ENCODE measurements around the gene TARS3. TPM values are rescaled to one million over a fixed set of nuclear protein-coding genes. Genes with fewer than 3 reads are reported as not detected.

TARS3 gene
- total and polyA plus RNA-seq, 10 donors = 5.0 to 31.0 (median 16.7) TPM

- H3K9me3 ChIP-seq = no peaks in the 10 kb centered on the region
- peaks cover 0 to 95% (median 29%) of the 10 kb centered on the region in 6 donors for H3K36me3 ChIP-seq
- TF ChIP-seq POLR2AphosphoS5 (IDR thresholded peaks at IDR 0.05) = no peak
- no peak for TF ChIP-seq POLR2A (IDR thresholded peaks at IDR 0.05)
- TF ChIP-seq CTCF (IDR thresholded peaks at IDR 0.05 in 8 of 11, conservative IDR thresholded peaks at IDR 0.05 in 3 of 11) = no peak
- H3K4me3 ChIP-seq = no peak overlapping the region
- H3K27me3 ChIP-seq (replicated peaks in 1 of 7) = no peaks in the 10 kb centered on the region
- intact Hi-C loops (cut with DNase I; ENCODE audit: low total_unique reads) = no loop called here
- no peaks in the 10 kb centered on the region for H3K4me1 ChIP-seq
- 70 to 91% (median 86%) methylated on average over 1 of the region's 1 CpG for WGBS, 5 donors
- no peak for DNase-seq
- H3K27ac ChIP-seq = no peak overlapping the region
Observed at GRCh38 chr15:101684384-101684783, 39.9 kb downstream of the TARS3 start.

- Histone ChIP-seq H3K27ac (no peak overlapping the region), H3K4me1 (no peaks in the 10 kb centered on the region), H3K36me3 (peaks cover 0 to 74% (median 29%) of the 10 kb centered on the region in 6 donors), H3K9me3 (no peaks in the 10 kb centered on the region), H3K4me3 (no peak overlapping the region), H3K27me3 (replicated peaks in 1 of 7) (no peaks in the 10 kb centered on the region)
- no peak for TF ChIP-seq CTCF (IDR thresholded peaks at IDR 0.05 in 8 of 11, conservative IDR thresholded peaks at IDR 0.05 in 3 of 11)
- no peak for TF ChIP-seq POLR2A (IDR thresholded peaks at IDR 0.05)
- no peak for TF ChIP-seq POLR2AphosphoS5 (IDR thresholded peaks at IDR 0.05)
- intact Hi-C loops (cut with DNase I; ENCODE audit: low total_unique reads) = no loop called here
- no peak for DNase-seq
- 78 to 98% (median 89%) methylated on average over 2 of the region's 2 CpGs for WGBS, 5 donors
Observed at GRCh38 chr15:101679806-101680205, 44.5 kb downstream of the TARS3 start.

GRCh38 chr15:101676921-101677329 lies 47.3 kb downstream of the TARS3 start:
- DNase-seq = no peak
- no peak for TF ChIP-seq POLR2A (IDR thresholded peaks at IDR 0.05)
- TF ChIP-seq POLR2AphosphoS5 (IDR thresholded peaks at IDR 0.05) = no peak
- TF ChIP-seq CTCF (IDR thresholded peaks at IDR 0.05 in 8 of 11, conservative IDR thresholded peaks at IDR 0.05 in 3 of 11) = no peak
- Histone ChIP-seq H3K4me3 (no peak overlapping the region), H3K4me1 (no peaks in the 10 kb centered on the region), H3K27ac (no peak overlapping the region), H3K36me3 (peaks cover 0 to 75% (median 36%) of the 10 kb centered on the region in 6 donors), H3K27me3 (replicated peaks in 1 of 7) (no peaks in the 10 kb centered on the region), H3K9me3 (no peaks in the 10 kb centered on the region)
- intact Hi-C loops (cut with DNase I; ENCODE audit: low total_unique reads) = no loop called here
- WGBS, 5 donors = 88 to 96% (median 92%) methylated on average over 4 of the region's 4 CpGs

GRCh38 chr15:101675796-101676582 lies 48.3 kb downstream of the TARS3 start:
- intact Hi-C loops (cut with DNase I; ENCODE audit: low total_unique reads) = no loop called here
- Histone ChIP-seq H3K9me3 (no peaks in the 10 kb centered on the region), H3K4me1 (no peaks in the 10 kb centered on the region), H3K4me3 (peak overlapping the region in 1 of 8 donors; percentile 30), H3K27ac (no peak overlapping the region), H3K36me3 (peaks cover 0 to 75% (median 41%) of the 10 kb centered on the region in 6 donors), H3K27me3 (replicated peaks in 1 of 7) (no peaks in the 10 kb centered on the region)
- WGBS, 5 donors = 80 to 83% (median 83%) methylated on average over 16 of the region's 16 CpGs
- peak; percentile 75 for DNase-seq
- TF ChIP-seq POLR2AphosphoS5 (IDR thresholded peaks at IDR 0.05) = peak in 2 of 3 donors; percentile 12 to 30
- TF ChIP-seq POLR2A (IDR thresholded peaks at IDR 0.05) = no peak
